ENCODE data around the gene C9orf72.

The C9orf72 gene

GRCh38 chr9:27558307-27558706 is 15.0 kb downstream of the C9orf72 start:
- no peak for DNase-seq
- H3K4me3 ChIP-seq (ENCODE audit: control insufficient read depth in 1 of 7, extremely low read depth in 1 of 7, insufficient read depth in 4 of 7, low read depth in 2 of 7, low read length in 6 of 7) = no peak overlapping the region
- H3K9me3 ChIP-seq (ENCODE audit: control extremely low read depth in 1 of 5, control insufficient read depth in 4 of 5, insufficient read depth in 2 of 5, low read depth in 1 of 5, low read length in 4 of 5) = no peaks in the 10 kb centered on the region
- ChIA-PET CTCF (interaction anchor here (1.4 kb wide), 1 partner anchor 225 kb away, joined by 5 read pairs; no protein-coding TSS in a partner anchor), POLR2A (no interaction called here)
- no peaks in the 10 kb centered on the region for H3K27me3 ChIP-seq (replicated peaks in 2 of 5; ENCODE audit: control insufficient read depth in 4 of 5, insufficient read depth in 5 of 5, low read length in 4 of 5)
- H3K27ac ChIP-seq (ENCODE audit: insufficient read depth in 1 of 2, low read depth in 1 of 2, low read length in 2 of 2, poor library complexity in 1 of 2, severe bottlenecking in 2 of 2) = no peak overlapping the region
- H3K36me3 ChIP-seq (ENCODE audit: control insufficient read depth in 4 of 4, insufficient read depth in 4 of 4, low read length in 3 of 4) = peaks cover 13 to 50% (median 21%) of the 10 kb centered on the region in 4 experiments
- H3K4me1 ChIP-seq (ENCODE audit: control extremely low read depth in 1 of 4, control insufficient read depth in 4 of 4, insufficient read depth in 4 of 4, low read length in 3 of 4) = no peaks in the 10 kb centered on the region

GRCh38 chr9:27556470-27556869 is 16.8 kb downstream of the C9orf72 start:
- Histone ChIP-seq H3K27ac (ENCODE audit: insufficient read depth in 1 of 2, low read depth in 1 of 2, low read length in 2 of 2, poor library complexity in 1 of 2, severe bottlenecking in 2 of 2) (no peak overlapping the region), H3K36me3 (ENCODE audit: control insufficient read depth in 4 of 4, insufficient read depth in 4 of 4, low read length in 3 of 4) (peaks cover 13 to 50% (median 22%) of the 10 kb centered on the region in 4 experiments), H3K4me1 (ENCODE audit: control extremely low read depth in 1 of 4, control insufficient read depth in 4 of 4, insufficient read depth in 4 of 4, low read length in 3 of 4) (no peaks in the 10 kb centered on the region), H3K4me3 (ENCODE audit: control insufficient read depth in 1 of 7, extremely low read depth in 1 of 7, insufficient read depth in 4 of 7, low read depth in 2 of 7, low read length in 6 of 7) (no peak overlapping the region), H3K9me3 (ENCODE audit: control extremely low read depth in 1 of 5, control insufficient read depth in 4 of 5, insufficient read depth in 2 of 5, low read depth in 1 of 5, low read length in 4 of 5) (no peaks in the 10 kb centered on the region), H3K27me3 (replicated peaks in 2 of 5; ENCODE audit: control insufficient read depth in 4 of 5, insufficient read depth in 5 of 5, low read length in 4 of 5) (no peaks in the 10 kb centered on the region)
- ChIA-PET POLR2A (no interaction called here), CTCF (interaction anchor here (1.5 kb wide), 1 partner anchor 15 kb away, joined by 3 read pairs; no protein-coding TSS in a partner anchor)
- DNase-seq = no peak
- 97% methylated on average over 5 of the region's 8 CpGs for WGBS (ENCODE audit: insufficient coverage)

GRCh38 chr9:27554712-27555111 is 18.6 kb downstream of the C9orf72 start:
- Histone ChIP-seq H3K27me3 (replicated peaks in 2 of 5; ENCODE audit: control insufficient read depth in 4 of 5, insufficient read depth in 5 of 5, low read length in 4 of 5) (no peaks in the 10 kb centered on the region), H3K4me3 (ENCODE audit: control insufficient read depth in 1 of 7, extremely low read depth in 1 of 7, insufficient read depth in 4 of 7, low read depth in 2 of 7, low read length in 6 of 7) (no peak overlapping the region), H3K27ac (ENCODE audit: insufficient read depth in 1 of 2, low read depth in 1 of 2, low read length in 2 of 2, poor library complexity in 1 of 2, severe bottlenecking in 2 of 2) (no peak overlapping the region), H3K4me1 (ENCODE audit: control extremely low read depth in 1 of 4, control insufficient read depth in 4 of 4, insufficient read depth in 4 of 4, low read length in 3 of 4) (no peaks in the 10 kb centered on the region), H3K9me3 (ENCODE audit: control extremely low read depth in 1 of 5, control insufficient read depth in 4 of 5, insufficient read depth in 2 of 5, low read depth in 1 of 5, low read length in 4 of 5) (no peaks in the 10 kb centered on the region), H3K36me3 (ENCODE audit: control insufficient read depth in 4 of 4, insufficient read depth in 4 of 4, low read length in 3 of 4) (peaks cover 13 to 44% (median 22%) of the 10 kb centered on the region in 4 experiments)
- DNase-seq = no peak
- WGBS (ENCODE audit: insufficient coverage) = no CpG with 5 or more reads among the region's 1 CpG
- CTCF ChIA-PET = interaction anchor here (0.7 to 2.3 kb wide), 4 partner anchors 14 to 307 kb away, joined by 3 to 6 read pairs (median 4); no protein-coding TSS in a partner anchor
- POLR2A ChIA-PET = interaction anchor here (0.6 kb wide), 1 partner anchor 228 kb away, joined by 5 read pairs; no protein-coding TSS in a partner anchor

- Histone ChIP-seq H3K4me1 (ENCODE audit: control extremely low read depth in 1 of 4, control insufficient read depth in 4 of 4, insufficient read depth in 4 of 4, low read length in 3 of 4) (no peaks in the 10 kb centered on the region), H3K27me3 (replicated peaks in 2 of 5; ENCODE audit: control insufficient read depth in 4 of 5, insufficient read depth in 5 of 5, low read length in 4 of 5) (no peaks in the 10 kb centered on the region), H3K4me3 (ENCODE audit: control insufficient read depth in 1 of 7, extremely low read depth in 1 of 7, insufficient read depth in 4 of 7, low read depth in 2 of 7, low read length in 6 of 7) (no peak overlapping the region), H3K9me3 (ENCODE audit: control extremely low read depth in 1 of 5, control insufficient read depth in 4 of 5, insufficient read depth in 2 of 5, low read depth in 1 of 5, low read length in 4 of 5) (no peaks in the 10 kb centered on the region), H3K27ac (ENCODE audit: insufficient read depth in 1 of 2, low read depth in 1 of 2, low read length in 2 of 2, poor library complexity in 1 of 2, severe bottlenecking in 2 of 2) (no peak overlapping the region), H3K36me3 (ENCODE audit: control insufficient read depth in 4 of 4, insufficient read depth in 4 of 4, low read length in 3 of 4) (peaks cover 12 to 35% (median 16%) of the 10 kb centered on the region in 4 experiments)
- WGBS (ENCODE audit: insufficient coverage) = no CpG with 5 or more reads among the region's 4 CpGs
- ChIA-PET CTCF (interaction anchor here (0.7 to 6.6 kb wide), 10 partner anchors 10 to 239 kb away, joined by 3 to 71 read pairs (median 4); partner anchors contain the start of gene MOB3B), POLR2A (interaction anchor here (0.9 kb wide), 1 partner anchor 216 kb away, joined by 3 read pairs; no protein-coding TSS in a partner anchor)
- DNase-seq = no peak
Measured at GRCh38 chr9:27549196-27549755, 24.0 kb downstream of the C9orf72 start.

GRCh38 chr9:27548055-27548741 is 25.1 kb downstream of the C9orf72 start:
- H3K36me3 ChIP-seq (ENCODE audit: control insufficient read depth in 4 of 4, insufficient read depth in 4 of 4, low read length in 3 of 4) = peaks cover 10 to 34% (median 13%) of the 10 kb centered on the region in 4 experiments
- POLR2A ChIA-PET = interaction anchor here (0.6 kb wide), 1 partner anchor 21 kb away, joined by 4 read pairs; no protein-coding TSS in a partner anchor
- no peak overlapping the region for H3K27ac ChIP-seq (ENCODE audit: insufficient read depth in 1 of 2, low read depth in 1 of 2, low read length in 2 of 2, poor library complexity in 1 of 2, severe bottlenecking in 2 of 2)
- no peak overlapping the region for H3K4me3 ChIP-seq (ENCODE audit: control insufficient read depth in 1 of 7, extremely low read depth in 1 of 7, insufficient read depth in 4 of 7, low read depth in 2 of 7, low read length in 6 of 7)
- no CpG with 5 or more reads among the region's 10 CpGs for WGBS (ENCODE audit: insufficient coverage)
- H3K9me3 ChIP-seq (ENCODE audit: control extremely low read depth in 1 of 5, control insufficient read depth in 4 of 5, insufficient read depth in 2 of 5, low read depth in 1 of 5, low read length in 4 of 5) = no peaks in the 10 kb centered on the region
- DNase-seq = peak; percentile 47 to 65 (median 58)
- no peaks in the 10 kb centered on the region for H3K27me3 ChIP-seq (replicated peaks in 2 of 5; ENCODE audit: control insufficient read depth in 4 of 5, insufficient read depth in 5 of 5, low read length in 4 of 5)
- CTCF ChIA-PET = interaction anchor here (0.8 to 6.6 kb wide), 15 partner anchors 9 to 238 kb away, joined by 3 to 71 read pairs (median 4); partner anchors contain the start of gene MOB3B
- H3K4me1 ChIP-seq (ENCODE audit: control extremely low read depth in 1 of 4, control insufficient read depth in 4 of 4, insufficient read depth in 4 of 4, low read length in 3 of 4) = no peaks in the 10 kb centered on the region

- CTCF ChIA-PET = interaction anchor here (0.6 to 6.6 kb wide), 6 partner anchors 15 to 213 kb away, joined by 3 to 71 read pairs (median 4); partner anchors contain the start of gene MOB3B
- H3K4me3 ChIP-seq (ENCODE audit: control insufficient read depth in 1 of 7, extremely low read depth in 1 of 7, insufficient read depth in 4 of 7, low read depth in 2 of 7, low read length in 6 of 7) = no peak overlapping the region
Measured at GRCh38 chr9:27545471-27545870, 27.8 kb downstream of the C9orf72 start.

More at GRCh38 chr9:27545471-27545870, 27.8 kb downstream of the C9orf72 start:
- WGBS (ENCODE audit: insufficient coverage) = 93% methylated on average over 2 of the region's 3 CpGs
- Histone ChIP-seq H3K4me1 (ENCODE audit: control extremely low read depth in 1 of 4, control insufficient read depth in 4 of 4, insufficient read depth in 4 of 4, low read length in 3 of 4) (no peaks in the 10 kb centered on the region), H3K27ac (ENCODE audit: insufficient read depth in 1 of 2, low read depth in 1 of 2, low read length in 2 of 2, poor library complexity in 1 of 2, severe bottlenecking in 2 of 2) (no peak overlapping the region), H3K36me3 (ENCODE audit: control insufficient read depth in 4 of 4, insufficient read depth in 4 of 4, low read length in 3 of 4) (peaks cover 8 to 27% (median 11%) of the 10 kb centered on the region in 4 experiments), H3K9me3 (ENCODE audit: control extremely low read depth in 1 of 5, control insufficient read depth in 4 of 5, insufficient read depth in 2 of 5, low read depth in 1 of 5, low read length in 4 of 5) (no peaks in the 10 kb centered on the region), H3K27me3 (replicated peaks in 2 of 5; ENCODE audit: control insufficient read depth in 4 of 5, insufficient read depth in 5 of 5, low read length in 4 of 5) (no peaks in the 10 kb centered on the region)
- POLR2A ChIA-PET = no interaction called here
- DNase-seq = no peak
